CD14-positive monocyte (primary cell): ENCODE results near the gene WDR35. TPM values are rescaled to one million over a fixed set of nuclear protein-coding genes. Genes with fewer than 3 reads are reported as not detected.
"Not testable (repeated sequence)": the region's sequence is repeated elsewhere in the genome, so short reads cannot be mapped to it uniquely, and the experiment has no call there.

Experiments used
- DNase-seq, 3 donors: peaks; one replicate each; pipeline ENCODE4 v3.0.0-alpha.2; 2011 to 2022
- H2AFZ ChIP-seq: 2 replicates; pipeline ENCODE4 v1.6.0; 2012; ENCODE audit warnings: mild to moderate bottlenecking, low read depth, low read length, inconsistent platforms; ENCODE audit not compliant: insufficient read depth, poor library complexity, severe bottlenecking
- H3K27ac ChIP-seq, 2 donors: 1 replicate in 1 of 2; 2 replicates in 1 of 2; pipeline ENCODE4 v1.5.1; 2012 to 2013; ENCODE audit warnings: low read length in 2 of 2, control low read depth in 1 of 2, inconsistent platforms in 1 of 2, low read depth in 1 of 2, mild to moderate bottlenecking in 1 of 2
- H3K27me3 ChIP-seq, 2 donors: one replicate each; pipeline versions ENCODE4 v1.6.0 to v1.6.1; 2011 to 2013; ENCODE audit warnings: low read length in 2 of 2; ENCODE audit not compliant: control insufficient read depth in 2 of 2, insufficient read depth in 2 of 2
- H3K36me3 ChIP-seq, 2 donors: replicated peaks in 1 of 2; 1 replicate in 1 of 2; 2 replicates in 1 of 2; pipeline versions ENCODE4 v1.5.1 to v1.6.1; 2012 to 2013; ENCODE audit warnings: low read length in 2 of 2, control low read depth in 1 of 2, inconsistent platforms in 1 of 2, mild to moderate bottlenecking in 1 of 2; ENCODE audit not compliant: insufficient read depth in 2 of 2, control insufficient read depth in 1 of 2
- H3K4me1 ChIP-seq, 2 donors: 1 replicate in 1 of 2; 2 replicates in 1 of 2; pipeline versions ENCODE4 v1.5.1 to v1.6.1; 2012 to 2013; ENCODE audit warnings: low read length in 2 of 2, control low read depth in 1 of 2, inconsistent platforms in 1 of 2, mild to moderate bottlenecking in 1 of 2, moderate library complexity in 1 of 2; ENCODE audit not compliant: insufficient read depth in 2 of 2, control insufficient read depth in 1 of 2
- H3K4me2 ChIP-seq: replicated peaks from 2 replicates; pipeline ENCODE3; 2012; ENCODE audit warnings: low read length, moderate library complexity, mild to moderate bottlenecking; ENCODE audit not compliant: poor library complexity, severe bottlenecking; ENCODE audit errors: extremely low read depth
- H3K4me3 ChIP-seq, 3 experiments: fragments of 200-600 bp in 1 of 3; sonication (generic) in 1 of 3; replicated peaks in 1 of 3; 1 replicate in 2 of 3; 2 replicates in 1 of 3; pipeline ENCODE4 v1.5.1; 2011 to 2013; ENCODE audit warnings: low read length in 3 of 3, mild to moderate bottlenecking in 3 of 3, control low read depth in 2 of 3, low read depth in 2 of 3, inconsistent platforms in 1 of 3, moderate library complexity in 1 of 3
- H3K79me2 ChIP-seq: 2 replicates; pipeline ENCODE4 v1.6.0; 2012; ENCODE audit warnings: mild to moderate bottlenecking, control low read depth, inconsistent platforms, low read length, moderate library complexity; ENCODE audit not compliant: insufficient read depth
- H3K9ac ChIP-seq: 2 replicates; pipeline ENCODE4 v1.6.0; 2017; ENCODE audit warnings: low read length, mild to moderate bottlenecking; ENCODE audit not compliant: insufficient read depth, poor library complexity, severe bottlenecking
- H3K9me3 ChIP-seq, 2 donors: replicated peaks in 1 of 2; 1 replicate in 1 of 2; 2 replicates in 1 of 2; pipeline versions ENCODE4 v1.5.1 to v1.6.1; 2012 to 2013; ENCODE audit warnings: low read length in 2 of 2, control low read depth in 1 of 2; ENCODE audit not compliant: control insufficient read depth in 1 of 2, insufficient read depth in 1 of 2
- H4K20me1 ChIP-seq: 2 replicates; pipeline ENCODE4 v1.6.0; 2012; ENCODE audit warnings: mild to moderate bottlenecking, low read length, control low read depth, moderate library complexity; ENCODE audit not compliant: insufficient read depth
- H3K27ac Mint-ChIP-seq, 7 donors: one replicate each; pipeline ENCODE4 v1.8.0; 2020; ENCODE audit warnings: mild to moderate bottlenecking in 7 of 7, mixed read lengths in 7 of 7, moderate library complexity in 6 of 7, inconsistent platforms in 2 of 7
- H3K27me3 Mint-ChIP-seq, 3 donors: one replicate each; pipeline ENCODE4 v1.8.0; 2021 to 2022; ENCODE audit warnings: low read depth in 3 of 3, mild to moderate bottlenecking in 3 of 3, mixed read lengths in 3 of 3, moderate library complexity in 3 of 3, inconsistent platforms in 1 of 3
- H3K36me3 Mint-ChIP-seq, 2 donors: one replicate each; pipeline ENCODE4 v1.8.0; 2020; ENCODE audit warnings: mixed read lengths in 2 of 2, inconsistent platforms in 1 of 2, mild to moderate bottlenecking in 1 of 2
- H3K4me1 Mint-ChIP-seq: one replicate; pipeline ENCODE4 v1.8.0; 2020; ENCODE audit warnings: mild to moderate bottlenecking, mixed read lengths
- H3K4me3 Mint-ChIP-seq, 2 donors: one replicate each; pipeline ENCODE4 v1.8.0; 2020; ENCODE audit warnings: mild to moderate bottlenecking in 2 of 2, mixed read lengths in 2 of 2, moderate library complexity in 1 of 2
- H3K9me3 Mint-ChIP-seq, 7 donors: one replicate each; pipeline ENCODE4 v1.8.0; 2020 to 2022; ENCODE audit warnings: mixed read lengths in 7 of 7, mild to moderate bottlenecking in 6 of 7, moderate library complexity in 6 of 7, inconsistent platforms in 2 of 7
- WGBS: methylation state at CpG from one replicate; pipeline ENCODE4 v1.1.5; 2013; ENCODE audit warnings: missing lambda C conversion rate; ENCODE audit not compliant: insufficient coverage; 5-methylcytosine and 5-hydroxymethylcytosine counted together
- intact Hi-C, 2 donors: fragments of 100-400 bp; cut with micrococcal nuclease; formaldehyde crosslinking; loops; one replicate each; pipeline versions ENCODE4 v1.15.0 to v1.15.1; 2023
- polyA plus RNA-seq, 3 donors: library from polyadenylated mRNA; depleted of rRNA in 1 of 3; unstranded in 2 of 3; stranded (reverse) in 1 of 3; fragments of 300-500 nt in 2 of 3; fragments of >200 nt in 1 of 3; fragmentation: Illumina TruSeq in 2 of 3; gene quantifications; 1 replicate in 2 of 3; 2 replicates in 1 of 3; pipeline ENCODE4 v1.2.3, GENCODE V29; 2012 to 2021
- TF ChIP-seq, protein P1 (sequence below): fragments of 200-600 bp; IDR thresholded peaks from one replicate; pipeline ENCODE4 v1.8.0; 2022; ENCODE audit warnings: antibody characterized with exemption, mild to moderate bottlenecking

The WDR35 gene
- polyA plus RNA-seq, 3 donors, result 0.28 to 1.0 (median 0.67) TPM

DNA sequence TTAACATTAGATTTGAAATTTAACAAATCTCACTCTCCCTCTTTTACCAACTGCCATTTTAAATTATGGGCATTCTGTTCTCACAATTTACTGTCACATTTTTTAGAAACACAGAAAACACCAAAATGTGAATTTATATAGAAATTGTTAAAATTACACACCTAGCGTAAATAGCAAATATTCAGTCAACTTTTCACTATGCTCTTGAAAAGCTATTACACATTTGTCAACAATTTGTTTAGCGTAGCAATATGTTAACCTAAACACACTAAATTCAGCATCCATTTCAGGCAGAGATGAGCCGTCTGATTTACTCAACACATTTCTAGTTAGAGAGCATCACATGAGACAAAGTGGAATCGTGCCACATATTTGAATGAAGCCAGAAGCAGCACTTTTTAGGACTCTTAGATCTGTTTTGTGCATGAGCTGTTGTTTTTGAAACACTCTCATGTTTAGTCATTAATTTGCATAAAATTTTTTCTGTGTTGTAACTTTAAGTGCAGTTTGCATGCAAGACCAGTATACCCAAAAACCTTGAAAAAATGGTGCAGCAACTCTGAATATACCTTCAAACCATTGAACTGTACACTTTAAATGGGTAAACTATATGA is 96.3 kb downstream of the WDR35 start:
- no peak overlapping the region for H3K4me3 Mint-ChIP-seq
- Histone ChIP-seq H3K9ac (no peak overlapping the region), H3K27me3 (no peaks in the 10 kb centered on the region), H4K20me1 (no peaks in the 10 kb centered on the region), H3K4me1 (peaks cover 23 to 35% of the 10 kb centered on the region in 2 donors), H3K9me3 (no peaks in the 10 kb centered on the region), H3K4me2 (no peak overlapping the region), H2AFZ (no peak overlapping the region), H3K79me2 (peaks cover 53% of the 10 kb centered on the region), H3K27ac (no peak overlapping the region), H3K36me3 (peaks cover 0 to 4% of the 10 kb centered on the region in 2 donors), H3K4me3 (no peak overlapping the region)
- intact Hi-C loops, result no loop called here
- H3K27me3 Mint-ChIP-seq, result peaks cover 0 to 4% (median 0%) of the 10 kb centered on the region in 3 donors
- peaks cover 39% of the 10 kb centered on the region for H3K4me1 Mint-ChIP-seq
- H3K9me3 Mint-ChIP-seq, result peaks cover 5 to 14% (median 13%) of the 10 kb centered on the region in 7 donors
- H3K27ac Mint-ChIP-seq, result peak overlapping the region in 1 of 7 donors; percentile 4
- peaks cover 21 to 27% of the 10 kb centered on the region in 2 donors for H3K36me3 Mint-ChIP-seq
- TF ChIP-seq, protein P1, sequence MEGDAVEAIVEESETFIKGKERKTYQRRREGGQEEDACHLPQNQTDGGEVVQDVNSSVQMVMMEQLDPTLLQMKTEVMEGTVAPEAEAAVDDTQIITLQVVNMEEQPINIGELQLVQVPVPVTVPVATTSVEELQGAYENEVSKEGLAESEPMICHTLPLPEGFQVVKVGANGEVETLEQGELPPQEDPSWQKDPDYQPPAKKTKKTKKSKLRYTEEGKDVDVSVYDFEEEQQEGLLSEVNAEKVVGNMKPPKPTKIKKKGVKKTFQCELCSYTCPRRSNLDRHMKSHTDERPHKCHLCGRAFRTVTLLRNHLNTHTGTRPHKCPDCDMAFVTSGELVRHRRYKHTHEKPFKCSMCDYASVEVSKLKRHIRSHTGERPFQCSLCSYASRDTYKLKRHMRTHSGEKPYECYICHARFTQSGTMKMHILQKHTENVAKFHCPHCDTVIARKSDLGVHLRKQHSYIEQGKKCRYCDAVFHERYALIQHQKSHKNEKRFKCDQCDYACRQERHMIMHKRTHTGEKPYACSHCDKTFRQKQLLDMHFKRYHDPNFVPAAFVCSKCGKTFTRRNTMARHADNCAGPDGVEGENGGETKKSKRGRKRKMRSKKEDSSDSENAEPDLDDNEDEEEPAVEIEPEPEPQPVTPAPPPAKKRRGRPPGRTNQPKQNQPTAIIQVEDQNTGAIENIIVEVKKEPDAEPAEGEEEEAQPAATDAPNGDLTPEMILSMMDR, result no peak
- WGBS, result 100% methylated on average over 1 of the region's 4 CpGs
- DNase-seq, result no peak

DNA sequence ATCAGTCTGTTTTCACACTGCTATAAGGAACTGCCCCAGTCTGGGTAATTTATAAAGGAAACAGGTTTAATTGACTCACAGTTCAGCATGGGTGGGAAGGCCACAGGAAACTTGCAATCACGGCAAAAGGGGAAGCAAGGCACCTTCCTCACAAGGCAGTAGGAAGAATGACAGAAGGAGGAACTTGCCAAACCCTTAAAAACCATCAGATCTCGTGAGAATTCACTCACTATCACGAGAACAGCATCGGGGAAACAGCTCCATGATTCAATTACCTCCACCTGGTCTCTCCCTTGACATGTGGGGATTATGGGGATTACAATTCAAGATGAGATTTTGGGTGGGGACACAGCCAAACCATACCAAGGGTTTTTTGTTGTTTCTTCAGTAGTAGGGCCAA is 97.9 kb downstream of the WDR35 start:
- H3K36me3 ChIP-seq, H3K9ac ChIP-seq, H4K20me1 ChIP-seq, intact Hi-C loops, H3K27me3 Mint-ChIP-seq, H3K9me3 ChIP-seq, H3K27me3 ChIP-seq, H2AFZ ChIP-seq: not testable (repeated sequence)
- Mint-ChIP-seq H3K9me3 (peaks cover 5 to 14% (median 13%) of the 10 kb centered on the region in 7 donors), H3K4me1 (peaks cover 39% of the 10 kb centered on the region), H3K27ac (peak overlapping the region; percentile 87 to 94 (median 89)), H3K4me3 (peak overlapping the region in 1 of 2 donors; percentile 69), H3K36me3 (peaks cover 18 to 23% of the 10 kb centered on the region in 2 donors)
- peak; percentile 93 to 97 (median 94) for DNase-seq
- WGBS, result no CpG with 5 or more reads among the region's 4 CpGs
- peak overlapping the region in 1 of 3 experiments; percentile 46 for H3K4me3 ChIP-seq
- peak overlapping the region; percentile 80 to 83 for H3K27ac ChIP-seq
- H3K4me2 ChIP-seq, result peak overlapping the region; percentile 20
- H3K4me1 ChIP-seq, result peaks cover 30 to 37% of the 10 kb centered on the region in 2 donors
- peaks cover 36% of the 10 kb centered on the region for H3K79me2 ChIP-seq
